Smooth muscle cell of the brain vasculature (primary cell): ENCODE measurements around the gene PVALB.
A peak's percentile ranks its signal among the peaks of the same experiment; 100 is the strongest.

ENCODE experiments used
- DNase-seq: peaks from one replicate; pipeline ENCODE4 v3.0.0-alpha.2; 2012; ENCODE audit warnings: low read depth, low spot score

PVALB gene

DNA sequence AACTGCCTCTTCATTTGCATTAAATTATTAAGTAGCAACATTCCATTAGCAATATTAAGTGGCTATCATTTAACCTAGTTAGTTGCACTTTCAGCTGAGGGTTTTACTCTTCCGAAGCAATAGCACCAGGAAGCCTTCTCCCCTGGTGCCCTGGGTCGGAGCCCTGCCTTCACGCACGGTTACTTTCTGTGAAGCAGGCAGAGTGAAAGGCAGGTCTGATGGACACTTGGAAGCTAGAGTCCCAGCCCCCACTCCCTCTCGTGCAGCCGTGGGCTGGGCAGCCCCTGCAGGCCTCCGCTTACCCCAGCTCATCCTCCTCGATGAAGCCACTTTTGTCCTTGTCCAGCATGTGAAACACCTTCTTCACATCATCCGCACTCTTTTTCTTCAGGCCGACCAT, 2.0 kb downstream of the PVALB start:
- no peak for DNase-seq

DNA sequence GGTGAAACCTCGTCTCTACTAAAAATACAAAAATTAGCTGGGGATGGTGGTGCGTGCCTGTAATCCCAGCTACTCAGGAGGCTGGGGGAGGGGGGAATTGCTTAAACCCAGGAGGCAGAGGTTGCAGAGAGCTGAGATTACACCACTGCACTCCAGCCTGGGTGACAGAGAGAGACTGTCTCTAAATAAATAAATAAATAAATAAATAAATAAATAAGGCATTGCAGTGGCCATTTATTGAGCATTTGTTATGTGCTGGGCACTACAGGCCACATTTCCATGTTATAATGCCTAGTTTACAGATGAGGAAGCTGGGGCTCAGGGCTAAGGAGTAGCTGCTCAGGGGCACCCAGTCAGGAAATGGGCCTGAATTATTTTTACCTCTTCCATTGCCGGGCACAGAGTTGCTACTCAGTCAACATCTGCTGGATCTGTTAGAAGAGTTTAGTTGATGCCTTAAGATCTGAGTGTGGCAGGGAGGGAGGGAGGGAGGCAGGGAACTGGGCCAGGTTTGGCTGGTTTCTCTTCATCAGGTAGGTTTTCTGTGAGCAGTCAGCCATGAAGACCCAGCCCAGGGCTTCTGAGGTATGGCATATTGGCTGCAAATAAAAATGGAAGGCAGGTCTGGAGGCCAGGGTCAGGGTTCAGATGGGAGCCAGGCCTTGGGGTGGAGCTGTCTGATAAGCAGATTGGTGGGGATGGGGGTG, 5.6 kb downstream of the PVALB start:
- no peak for DNase-seq

DNA sequence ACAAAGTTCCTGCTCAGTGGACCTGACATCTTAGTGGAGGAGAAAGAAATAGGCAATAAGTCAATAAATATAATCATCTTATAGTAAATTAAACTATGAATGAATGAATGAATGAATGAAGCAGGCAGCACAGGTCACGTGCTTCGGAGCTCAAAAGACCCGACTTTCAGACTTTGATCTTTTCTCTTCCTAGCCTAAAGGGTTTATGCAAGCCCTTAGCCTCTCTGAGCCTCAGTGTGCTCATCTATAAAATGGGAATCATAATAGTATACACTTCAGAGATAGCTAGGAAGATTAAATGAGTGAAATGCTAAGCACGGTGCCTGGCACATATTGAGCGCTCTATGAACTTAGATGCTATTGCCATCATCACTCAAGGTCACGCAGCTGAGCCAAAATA, 7.5 kb downstream of the PVALB start:
- DNase-seq = no peak

GRCh38 chr22:36808721-36809344, 8.0 kb downstream of the PVALB start:
- DNase-seq = no peak

- DNase-seq = no peak
Measured at GRCh38 chr22:36807627-36808026, 9.2 kb downstream of the PVALB start.

DNA sequence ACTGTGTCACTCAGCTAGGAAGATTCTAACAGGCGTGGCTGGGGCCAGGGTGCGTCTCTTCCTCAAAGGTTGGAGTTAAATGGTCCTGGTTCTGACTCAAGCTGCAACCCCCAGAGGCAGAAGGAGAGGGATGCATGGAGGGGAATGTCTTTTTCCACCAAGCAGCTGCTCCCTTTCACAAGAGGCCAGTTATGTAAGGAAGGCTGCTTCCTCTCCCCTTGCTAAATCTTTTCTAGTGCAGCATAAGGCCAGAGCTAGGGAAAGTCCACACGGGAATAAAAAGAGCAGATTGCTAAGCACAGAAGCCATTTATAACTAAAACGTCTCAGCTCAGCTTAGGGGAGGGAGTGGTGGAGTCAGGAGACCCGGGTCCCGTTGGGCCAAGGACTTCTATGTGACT, 10.0 kb downstream of the PVALB start:
- no peak for DNase-seq

DNA sequence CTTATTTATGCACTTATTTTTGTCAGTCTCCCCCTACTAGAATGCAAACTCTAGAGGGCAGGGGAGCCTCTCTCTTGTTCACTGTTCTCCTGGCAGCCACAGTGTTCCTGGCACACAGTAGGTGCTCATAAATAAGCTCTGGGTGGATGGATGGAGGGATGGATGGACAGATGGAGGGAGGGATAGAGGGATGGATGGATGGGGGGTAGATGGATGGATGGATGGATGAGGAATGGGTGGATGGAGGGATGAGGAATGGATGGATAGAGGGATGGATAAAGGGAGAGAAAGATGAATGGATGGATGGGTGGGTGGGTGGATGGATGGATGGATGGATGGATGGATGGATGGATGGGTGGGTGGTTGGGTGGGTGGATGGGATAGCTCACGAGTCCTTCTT, 13.5 kb downstream of the PVALB start:
- DNase-seq = no peak

DNA sequence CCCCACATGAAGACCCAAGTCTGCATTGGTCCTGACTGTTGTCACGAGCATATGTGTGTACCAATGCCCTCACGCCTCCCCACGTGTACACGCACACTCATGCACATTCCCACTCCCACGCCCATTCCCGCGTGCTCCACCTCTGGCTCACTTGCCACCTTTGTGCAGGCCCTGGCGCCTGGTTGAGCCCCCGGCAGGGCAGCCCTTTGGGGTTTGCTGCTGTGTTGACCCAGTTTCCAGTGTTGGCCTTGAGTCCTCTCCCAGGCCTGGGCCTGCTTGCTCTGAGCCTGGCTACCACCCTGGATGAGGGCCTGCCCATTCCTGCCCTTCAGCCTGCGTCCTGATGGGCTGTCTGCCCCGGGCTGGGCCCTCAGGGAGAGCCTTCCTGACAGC, 18.2 kb downstream of the PVALB start:
- no peak for DNase-seq

GRCh38 chr22:36797911-36798673, 18.7 kb downstream of the PVALB start:
- DNase-seq = no peak

DNA sequence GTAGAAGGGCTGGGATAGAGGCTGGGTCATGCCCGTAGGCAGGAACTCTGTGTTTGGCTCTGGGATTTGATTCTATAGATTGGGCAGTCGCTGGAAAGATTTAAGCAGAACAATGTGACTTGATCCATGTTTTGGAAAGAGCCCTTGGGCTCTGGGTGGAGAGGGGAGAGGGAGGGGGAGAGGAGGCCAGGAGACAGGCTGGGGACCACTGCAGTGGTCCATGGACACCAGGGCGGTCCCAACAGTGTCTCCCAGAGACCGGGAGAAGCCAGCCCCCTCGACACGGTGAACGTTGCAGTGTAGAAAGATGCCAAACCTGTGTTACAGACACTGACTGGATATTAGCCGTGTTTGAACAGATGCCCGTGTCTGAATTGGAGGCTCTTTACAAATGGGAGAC, 19.5 kb downstream of the PVALB start:
- no peak for DNase-seq

- no peak for DNase-seq
Measured at GRCh38 chr22:36796552-36797175, 20.2 kb downstream of the PVALB start.

- no peak for DNase-seq
Measured at GRCh38 chr22:36795633-36796032, 21.2 kb downstream of the PVALB start.

GRCh38 chr22:36790648-36791047, 26.2 kb downstream of the PVALB start:
- no peak for DNase-seq

GRCh38 chr22:36787204-36787988, 29.4 kb downstream of the PVALB start:
- DNase-seq = no peak

- no peak for DNase-seq
Measured at GRCh38 chr22:36783743-36784142, 33.1 kb downstream of the PVALB start.

DNA sequence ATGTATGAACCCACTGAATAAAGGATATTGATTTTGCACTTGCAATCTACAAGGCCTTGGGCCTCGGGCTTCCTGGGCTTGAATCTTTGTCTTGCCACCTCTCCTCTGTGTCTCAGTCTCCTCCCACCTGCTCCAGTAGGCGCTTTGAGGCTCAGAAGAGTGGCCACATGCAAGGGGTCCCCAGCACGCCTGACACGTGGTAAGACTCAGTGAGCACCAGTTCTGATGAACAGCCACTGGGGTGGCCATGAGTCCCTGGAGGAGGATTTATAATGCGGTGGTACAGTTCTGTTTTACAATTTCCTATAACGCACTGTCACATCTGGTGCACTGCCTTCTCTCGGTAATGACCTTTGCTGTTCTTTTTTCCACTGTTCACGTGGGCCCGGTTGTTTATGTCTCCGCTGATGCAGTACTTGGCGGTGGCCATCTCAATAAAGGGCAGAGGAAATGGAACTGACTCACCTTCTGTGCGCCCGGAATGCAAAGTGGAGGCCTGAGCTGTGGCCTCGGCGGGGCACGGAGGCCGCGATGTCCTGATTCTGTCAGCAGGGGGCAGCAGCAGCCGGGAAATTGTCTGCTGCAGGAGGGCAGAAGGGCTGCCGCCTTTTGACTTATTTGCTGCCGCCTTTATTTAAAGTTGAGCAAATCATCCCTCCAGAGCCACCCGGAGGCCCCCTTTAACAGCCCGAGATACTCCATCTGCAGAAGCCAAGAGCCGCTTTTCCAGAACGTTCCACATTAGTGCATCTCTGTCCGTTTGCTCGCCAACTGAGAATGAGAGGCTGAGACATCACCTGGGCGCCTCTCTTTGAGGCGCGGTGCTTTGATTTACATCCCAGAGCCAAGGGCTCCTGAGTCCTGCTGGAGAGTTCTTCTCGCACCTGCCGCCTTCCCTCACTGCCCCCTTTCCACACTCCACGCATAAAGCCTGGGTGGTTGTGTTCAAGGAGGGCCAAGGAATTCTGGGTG, 34.9 kb downstream of the PVALB start:
- DNase-seq = peak; percentile 9

GRCh38 chr22:36778020-36778419, 38.8 kb downstream of the PVALB start:
- DNase-seq = no peak

DNA sequence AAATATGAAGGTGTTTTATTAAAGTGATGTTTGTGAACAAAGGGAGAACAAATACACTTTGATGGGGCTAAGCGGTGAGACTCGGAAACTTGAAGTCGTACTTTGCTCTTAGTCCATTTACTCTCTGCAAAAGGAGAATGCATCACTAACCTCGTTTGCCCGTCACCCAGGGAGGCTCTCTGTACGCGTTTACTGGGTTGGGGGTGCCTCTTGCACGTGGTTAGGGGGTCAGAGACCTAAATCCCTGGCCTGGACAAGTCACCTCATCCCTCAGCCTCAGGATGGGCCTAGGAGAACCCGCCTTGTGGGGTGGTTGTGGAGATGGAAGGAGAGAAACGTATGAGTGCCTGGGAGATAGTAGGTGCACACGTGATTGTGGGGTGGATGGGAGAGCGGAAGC, 40.1 kb downstream of the PVALB start:
- DNase-seq = no peak

- DNase-seq = peak; percentile 100
Measured at GRCh38 chr22:36775964-36776669, 40.7 kb downstream of the PVALB start, which contains the start of gene IFT27. TSS of gene IFT27 (minus strand) at chr22:36776119. CDS start at chr22:36775707, 412 bp downstream.

- DNase-seq = no peak
Measured at GRCh38 chr22:36775586-36775963, 41.3 kb downstream of the PVALB start.
